Measurements from ENCODE around the gene NECTIN3. TPM values are rescaled to one million over a fixed set of nuclear protein-coding genes. Genes with fewer than 3 reads are reported as not detected.

NECTIN3 gene
- total RNA-seq, 1 experiment from 2014 or later: 53.7 TPM

DNA sequence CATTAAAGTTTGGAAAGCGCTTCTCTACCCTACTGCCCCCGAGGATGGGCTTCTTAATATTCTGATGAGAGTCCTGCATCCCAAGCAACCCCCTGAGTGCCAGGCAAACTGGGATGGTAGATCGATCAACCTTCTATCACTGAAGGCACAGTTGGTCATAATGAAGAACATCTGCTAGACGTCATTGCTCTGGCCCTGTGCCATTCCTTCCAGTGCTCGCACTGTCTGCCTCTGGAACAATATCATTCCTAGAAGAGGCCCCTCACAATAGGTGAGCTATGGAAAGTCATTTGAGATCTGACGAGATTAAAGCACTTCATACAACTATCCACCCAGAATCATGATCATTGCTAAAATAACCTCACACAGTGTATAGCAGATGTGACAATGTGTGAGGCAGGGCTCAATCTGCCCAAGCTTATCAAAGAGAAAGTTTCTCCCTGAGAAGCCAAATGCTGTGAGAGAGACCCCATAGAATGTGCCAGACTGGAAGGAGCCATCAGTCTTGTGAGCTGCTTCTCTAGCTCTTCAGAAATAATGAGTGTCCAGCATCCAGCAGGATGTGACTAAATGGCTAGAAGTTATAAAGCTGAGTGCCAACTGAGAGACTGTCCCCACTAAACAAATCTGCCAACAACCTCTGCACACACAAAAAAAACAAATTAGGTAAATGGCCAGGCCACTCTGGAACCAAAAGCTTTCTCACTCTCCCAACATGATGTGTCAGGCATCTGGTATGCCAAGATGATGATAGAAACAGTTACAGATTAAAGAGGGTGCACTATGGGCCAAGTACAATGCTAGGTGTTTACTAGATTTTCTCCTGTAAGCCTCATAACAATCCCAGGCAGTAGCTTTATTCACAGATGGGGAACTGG is 165.5 kb downstream of the NECTIN3 start:
- no peak overlapping the region for H3K18ac ChIP-seq (ENCODE audit: insufficient read length, low read depth, low read length)
- no peaks in the 10 kb centered on the region for H3K9me3 ChIP-seq (ENCODE audit: control insufficient read depth, low read depth, low read length)
- no peak overlapping the region for H3K4ac ChIP-seq (ENCODE audit: low read depth, low read length)
- peaks cover 0 to 5% (median 0%) of the 10 kb centered on the region in 3 experiments; a peak in 2 of 7 replicates for H3K36me3 Mint-ChIP-seq (ENCODE audit: insufficient read depth in 1 of 3, low read depth in 3 of 3)
- H3K4me1 ChIP-seq (ENCODE audit: insufficient read depth, low read length): no peaks in the 10 kb centered on the region
- H3K23ac ChIP-seq (ENCODE audit: insufficient read length, low read depth, low read length): no peak overlapping the region
- H3K27me3 ChIP-seq (ENCODE audit: insufficient read depth, low read length): no peaks in the 10 kb centered on the region; the same call in 1 of the 2 replicates
- no peak overlapping the region for H3T11ph ChIP-seq (ENCODE audit: low read length)
- no peak overlapping the region for H3K27ac ChIP-seq (ENCODE audit: insufficient read length, low read depth, low read length)
- no peak overlapping the region for H2BK12ac ChIP-seq (ENCODE audit: insufficient read length, low read depth, low read length)
- H2BK5ac ChIP-seq (ENCODE audit: insufficient read length, low read length): no peak overlapping the region
- H2AK5ac ChIP-seq (ENCODE audit: insufficient read length, low read length): no peak overlapping the region
- H3K9ac ChIP-seq (ENCODE audit: extremely low read depth, insufficient read length, low read length): no peak overlapping the region
- H2AFZ ChIP-seq (ENCODE audit: low read length): no peak overlapping the region
- H3K4me2 ChIP-seq (ENCODE audit: insufficient read depth, insufficient read length, low read length): no peak overlapping the region
- H3K4me3 Mint-ChIP-seq: no peak overlapping the region
- no peak overlapping the region for H4K5ac ChIP-seq (ENCODE audit: insufficient read length, low read depth, low read length)
- H3K79me1 ChIP-seq (ENCODE audit: insufficient read depth, low read depth, low read length, poor library complexity, severe bottlenecking): no peaks in the 10 kb centered on the region
- H4K20me1 ChIP-seq (ENCODE audit: control insufficient read depth, insufficient read depth, insufficient read length): no peaks in the 10 kb centered on the region
- WGBS (ENCODE audit: extremely low coverage, insufficient read length, low lambda C conversion rate): no CpG with 5 or more reads among the region's 6 CpGs
- H4K8ac ChIP-seq (replicated peaks; ENCODE audit: insufficient read length, low read depth, low read length): no peak overlapping the region
- H2BK20ac ChIP-seq (ENCODE audit: low read depth, low read length, poor library complexity, severe bottlenecking): no peak overlapping the region
- no peaks in the 10 kb centered on the region; the same call in 1 of the 2 replicates for H3K27me3 Mint-ChIP-seq (ENCODE audit: low read depth)
- H3K56ac ChIP-seq (ENCODE audit: insufficient read length, low read depth, low read length): no peak overlapping the region
- peaks cover 0 to 3% of the 10 kb centered on the region in 2 experiments; a peak in 1 of 4 replicates for H3K4me1 Mint-ChIP-seq
- peaks cover 3 to 7% of the 10 kb centered on the region in 2 experiments; a peak in 4 of 5 replicates for H3K9me3 Mint-ChIP-seq
- H2BK120ac ChIP-seq (ENCODE audit: low read depth, low read length, poor library complexity, severe bottlenecking): no peak overlapping the region
- H3K27ac Mint-ChIP-seq: no peak overlapping the region
- no peak overlapping the region for H2BK15ac ChIP-seq (ENCODE audit: low read depth, low read length)
- no peaks in the 10 kb centered on the region for H3K79me2 ChIP-seq (ENCODE audit: insufficient read depth, low read length)
- no peaks in the 10 kb centered on the region for H3K23me2 ChIP-seq (ENCODE audit: insufficient read length, low read depth, low read length, poor library complexity, severe bottlenecking)
- TF ChIP-seq CTCF (conservative IDR thresholded peaks at IDR 0.05): no peak
- H3K14ac ChIP-seq (ENCODE audit: insufficient read depth, low read length): no peak overlapping the region
- no peak overlapping the region for H4K91ac ChIP-seq (ENCODE audit: insufficient read length, low read depth, low read length)
- no peak for DNase-seq
